Keratinocyte (primary cell): ENCODE data around the gene TRAPPC6A.
"Not testable (repeated sequence)": the region's sequence is repeated elsewhere in the genome, so short reads cannot be mapped to it uniquely, and the experiment has no call there.

Experiments used
- EZH2 ChIP-seq: IDR thresholded peaks from one replicate; pipeline ENCODE4 v1.6.1; 2012; ENCODE audit warnings: inconsistent platforms, mild to moderate bottlenecking, low read length, moderate library complexity
- TF ChIP-seq, protein P1 (sequence below), 3 experiments: IDR thresholded peaks in 1 of 3; conservative IDR thresholded peaks in 1 of 3; optimal IDR thresholded peaks in 1 of 3; 2 replicates in 2 of 3; 3 replicates in 1 of 3; pipeline versions ENCODE3 to v1.5.1; 2011; ENCODE audit warnings: low read length in 3 of 3, mild to moderate bottlenecking in 3 of 3, moderate library complexity in 2 of 3, control low read depth in 1 of 3, inconsistent platforms in 1 of 3; ENCODE audit not compliant: insufficient read depth in 2 of 3; ENCODE audit errors: extremely low read depth in 1 of 3

DNA sequence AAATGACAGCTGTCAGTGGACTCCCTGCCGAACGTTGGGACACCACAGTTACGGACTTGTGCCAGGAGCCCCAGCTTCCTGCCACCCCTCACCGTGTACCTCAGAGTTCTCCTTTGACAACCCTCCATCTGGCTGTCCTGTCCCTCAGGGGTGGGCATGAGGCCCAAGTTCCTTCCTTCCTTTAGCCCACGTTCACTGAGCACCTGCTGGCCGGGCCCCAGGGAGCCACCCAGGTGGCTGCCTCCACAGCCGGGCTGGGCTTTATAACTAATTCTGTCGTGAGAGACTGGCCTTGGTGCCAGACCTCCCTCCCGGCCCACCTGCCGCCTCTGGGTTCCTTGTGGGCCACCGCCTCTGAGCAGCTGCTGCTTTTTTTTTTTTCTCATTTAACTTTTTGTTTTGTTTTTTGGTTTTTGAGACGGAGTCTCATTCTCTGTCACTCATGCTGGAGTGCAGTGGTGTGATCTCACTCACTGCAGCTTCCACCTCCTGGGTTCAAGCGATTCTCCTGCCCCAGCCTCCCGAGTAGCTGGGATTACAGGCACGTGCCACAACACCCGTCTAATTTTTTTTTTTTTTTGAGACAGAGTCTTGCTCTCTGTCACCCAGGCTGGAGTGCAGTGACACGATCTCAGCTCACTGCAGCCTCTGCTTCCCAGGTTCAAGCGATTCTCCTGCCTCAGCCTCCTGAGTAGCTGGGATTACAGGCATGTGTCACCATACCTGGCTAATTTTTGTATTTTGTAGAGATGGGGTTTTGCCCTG lies 59.3 kb downstream of the TRAPPC6A start:
- TF ChIP-seq, protein P1, sequence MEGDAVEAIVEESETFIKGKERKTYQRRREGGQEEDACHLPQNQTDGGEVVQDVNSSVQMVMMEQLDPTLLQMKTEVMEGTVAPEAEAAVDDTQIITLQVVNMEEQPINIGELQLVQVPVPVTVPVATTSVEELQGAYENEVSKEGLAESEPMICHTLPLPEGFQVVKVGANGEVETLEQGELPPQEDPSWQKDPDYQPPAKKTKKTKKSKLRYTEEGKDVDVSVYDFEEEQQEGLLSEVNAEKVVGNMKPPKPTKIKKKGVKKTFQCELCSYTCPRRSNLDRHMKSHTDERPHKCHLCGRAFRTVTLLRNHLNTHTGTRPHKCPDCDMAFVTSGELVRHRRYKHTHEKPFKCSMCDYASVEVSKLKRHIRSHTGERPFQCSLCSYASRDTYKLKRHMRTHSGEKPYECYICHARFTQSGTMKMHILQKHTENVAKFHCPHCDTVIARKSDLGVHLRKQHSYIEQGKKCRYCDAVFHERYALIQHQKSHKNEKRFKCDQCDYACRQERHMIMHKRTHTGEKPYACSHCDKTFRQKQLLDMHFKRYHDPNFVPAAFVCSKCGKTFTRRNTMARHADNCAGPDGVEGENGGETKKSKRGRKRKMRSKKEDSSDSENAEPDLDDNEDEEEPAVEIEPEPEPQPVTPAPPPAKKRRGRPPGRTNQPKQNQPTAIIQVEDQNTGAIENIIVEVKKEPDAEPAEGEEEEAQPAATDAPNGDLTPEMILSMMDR (optimal IDR thresholded peaks at IDR 0.05 in 1 of 3, IDR thresholded peaks at IDR 0.05 in 1 of 3, conservative IDR thresholded peaks at IDR 0.05 in 1 of 3; ENCODE audit: extremely low read depth in 1 of 3, insufficient read depth in 2 of 3, low read length in 3 of 3) = not testable (repeated sequence)
- not testable (repeated sequence) for TF ChIP-seq EZH2
